GM23338 (cell line): Measurements from ENCODE around the gene ATP12A.

Experiments
- CREB1 ChIP-seq: fragments of 250-450 bp; sonication (Bioruptor Pico); IDR thresholded peaks from 2 replicates; pipeline ENCODE4 v1.5.0; 2020; ENCODE audit warnings: low read depth, mild to moderate bottlenecking, moderate library complexity
- CTCF ChIP-seq, 2 experiments: fragments of 200-600 bp in 1 of 2; sonication (generic) in 1 of 2; conservative IDR thresholded peaks; 2 replicates each; pipeline versions ENCODE4 v1.5.1 to v1.6.1; 2016 to 2017; ENCODE audit warnings: antibody characterized with exemption in 2 of 2, low read depth in 2 of 2, mild to moderate bottlenecking in 2 of 2, moderate library complexity in 1 of 2
- EZH2 ChIP-seq: fragments of 200-600 bp; sonication (generic); IDR thresholded peaks from one replicate; pipeline ENCODE4 v1.8.0; 2017; ENCODE audit warnings: antibody characterized with exemption, mild to moderate bottlenecking, low read depth; ENCODE audit not compliant: unreplicated experiment
- EZH2phosphoT487 ChIP-seq: fragments of 200-600 bp; sonication (generic); IDR thresholded peaks from one replicate; pipeline ENCODE4 v1.8.1; 2018; ENCODE audit warnings: antibody characterized with exemption; ENCODE audit not compliant: unreplicated experiment
- JUNB ChIP-seq: IDR thresholded peaks from one replicate; pipeline ENCODE4 v1.6.1; 2016; ENCODE audit warnings: antibody characterized with exemption; ENCODE audit not compliant: unreplicated experiment
- NANOG ChIP-seq: IDR thresholded peaks from 2 replicates; pipeline ENCODE4 v1.6.1; 2016; ENCODE audit warnings: antibody characterized with exemption, borderline replicate concordance
- POLR2AphosphoS5 ChIP-seq: IDR thresholded peaks from 2 replicates; pipeline ENCODE4 v1.6.1; 2016; ENCODE audit warnings: antibody characterized with exemption, low read depth
- STAT1 ChIP-seq: IDR thresholded peaks from one replicate; pipeline ENCODE4 v1.6.1; 2016; ENCODE audit warnings: antibody characterized with exemption; ENCODE audit not compliant: unreplicated experiment
- ZNF114 ChIP-seq: fragments of 250-450 bp; sonication (Bioruptor Pico); IDR thresholded peaks from 2 replicates; pipeline ENCODE4 v1.5.0; 2020; ENCODE audit warnings: mild to moderate bottlenecking, moderate library complexity
- ZNF331 ChIP-seq: fragments of 250-450 bp; sonication (Bioruptor Pico); IDR thresholded peaks from 2 replicates; pipeline ENCODE4 v1.5.0; 2020; ENCODE audit warnings: low read depth, mild to moderate bottlenecking, moderate library complexity
- TF ChIP-seq, protein P1 (sequence below): IDR thresholded peaks from one replicate; pipeline ENCODE4 v1.6.1; 2018; ENCODE audit warnings: antibody characterized with exemption; ENCODE audit not compliant: unreplicated experiment
- TF ChIP-seq, protein P2 (sequence below): IDR thresholded peaks from 2 replicates; pipeline ENCODE4 v1.6.1; 2016; ENCODE audit warnings: antibody characterized with exemption
- TF ChIP-seq, protein P3 (sequence below): fragments of 250-450 bp; sonication (Bioruptor Pico); IDR thresholded peaks from 2 replicates; pipeline ENCODE4 v1.5.0; 2020; ENCODE audit warnings: mild to moderate bottlenecking, moderate library complexity

GRCh38 chr13:24651718-24652345 lies 28.4 kb upstream of the ATP12A start:
- no peak for TF ChIP-seq CTCF (conservative IDR thresholded peaks at IDR 0.05; ENCODE audit: low read depth in 2 of 2)
- no peak for TF ChIP-seq POLR2AphosphoS5
- TF ChIP-seq EZH2, result no peak
- TF ChIP-seq, protein P1, sequence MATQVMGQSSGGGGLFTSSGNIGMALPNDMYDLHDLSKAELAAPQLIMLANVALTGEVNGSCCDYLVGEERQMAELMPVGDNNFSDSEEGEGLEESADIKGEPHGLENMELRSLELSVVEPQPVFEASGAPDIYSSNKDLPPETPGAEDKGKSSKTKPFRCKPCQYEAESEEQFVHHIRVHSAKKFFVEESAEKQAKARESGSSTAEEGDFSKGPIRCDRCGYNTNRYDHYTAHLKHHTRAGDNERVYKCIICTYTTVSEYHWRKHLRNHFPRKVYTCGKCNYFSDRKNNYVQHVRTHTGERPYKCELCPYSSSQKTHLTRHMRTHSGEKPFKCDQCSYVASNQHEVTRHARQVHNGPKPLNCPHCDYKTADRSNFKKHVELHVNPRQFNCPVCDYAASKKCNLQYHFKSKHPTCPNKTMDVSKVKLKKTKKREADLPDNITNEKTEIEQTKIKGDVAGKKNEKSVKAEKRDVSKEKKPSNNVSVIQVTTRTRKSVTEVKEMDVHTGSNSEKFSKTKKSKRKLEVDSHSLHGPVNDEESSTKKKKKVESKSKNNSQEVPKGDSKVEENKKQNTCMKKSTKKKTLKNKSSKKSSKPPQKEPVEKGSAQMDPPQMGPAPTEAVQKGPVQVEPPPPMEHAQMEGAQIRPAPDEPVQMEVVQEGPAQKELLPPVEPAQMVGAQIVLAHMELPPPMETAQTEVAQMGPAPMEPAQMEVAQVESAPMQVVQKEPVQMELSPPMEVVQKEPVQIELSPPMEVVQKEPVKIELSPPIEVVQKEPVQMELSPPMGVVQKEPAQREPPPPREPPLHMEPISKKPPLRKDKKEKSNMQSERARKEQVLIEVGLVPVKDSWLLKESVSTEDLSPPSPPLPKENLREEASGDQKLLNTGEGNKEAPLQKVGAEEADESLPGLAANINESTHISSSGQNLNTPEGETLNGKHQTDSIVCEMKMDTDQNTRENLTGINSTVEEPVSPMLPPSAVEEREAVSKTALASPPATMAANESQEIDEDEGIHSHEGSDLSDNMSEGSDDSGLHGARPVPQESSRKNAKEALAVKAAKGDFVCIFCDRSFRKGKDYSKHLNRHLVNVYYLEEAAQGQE, result no peak
- no peak for TF ChIP-seq JUNB
- no peak for TF ChIP-seq EZH2phosphoT487
- TF ChIP-seq NANOG, result no peak
- no peak for TF ChIP-seq CREB1 (CRISPR knock-in tag)
- TF ChIP-seq, protein P2, sequence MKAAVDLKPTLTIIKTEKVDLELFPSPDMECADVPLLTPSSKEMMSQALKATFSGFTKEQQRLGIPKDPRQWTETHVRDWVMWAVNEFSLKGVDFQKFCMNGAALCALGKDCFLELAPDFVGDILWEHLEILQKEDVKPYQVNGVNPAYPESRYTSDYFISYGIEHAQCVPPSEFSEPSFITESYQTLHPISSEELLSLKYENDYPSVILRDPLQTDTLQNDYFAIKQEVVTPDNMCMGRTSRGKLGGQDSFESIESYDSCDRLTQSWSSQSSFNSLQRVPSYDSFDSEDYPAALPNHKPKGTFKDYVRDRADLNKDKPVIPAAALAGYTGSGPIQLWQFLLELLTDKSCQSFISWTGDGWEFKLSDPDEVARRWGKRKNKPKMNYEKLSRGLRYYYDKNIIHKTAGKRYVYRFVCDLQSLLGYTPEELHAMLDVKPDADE, result no peak
- TF ChIP-seq, protein P3, sequence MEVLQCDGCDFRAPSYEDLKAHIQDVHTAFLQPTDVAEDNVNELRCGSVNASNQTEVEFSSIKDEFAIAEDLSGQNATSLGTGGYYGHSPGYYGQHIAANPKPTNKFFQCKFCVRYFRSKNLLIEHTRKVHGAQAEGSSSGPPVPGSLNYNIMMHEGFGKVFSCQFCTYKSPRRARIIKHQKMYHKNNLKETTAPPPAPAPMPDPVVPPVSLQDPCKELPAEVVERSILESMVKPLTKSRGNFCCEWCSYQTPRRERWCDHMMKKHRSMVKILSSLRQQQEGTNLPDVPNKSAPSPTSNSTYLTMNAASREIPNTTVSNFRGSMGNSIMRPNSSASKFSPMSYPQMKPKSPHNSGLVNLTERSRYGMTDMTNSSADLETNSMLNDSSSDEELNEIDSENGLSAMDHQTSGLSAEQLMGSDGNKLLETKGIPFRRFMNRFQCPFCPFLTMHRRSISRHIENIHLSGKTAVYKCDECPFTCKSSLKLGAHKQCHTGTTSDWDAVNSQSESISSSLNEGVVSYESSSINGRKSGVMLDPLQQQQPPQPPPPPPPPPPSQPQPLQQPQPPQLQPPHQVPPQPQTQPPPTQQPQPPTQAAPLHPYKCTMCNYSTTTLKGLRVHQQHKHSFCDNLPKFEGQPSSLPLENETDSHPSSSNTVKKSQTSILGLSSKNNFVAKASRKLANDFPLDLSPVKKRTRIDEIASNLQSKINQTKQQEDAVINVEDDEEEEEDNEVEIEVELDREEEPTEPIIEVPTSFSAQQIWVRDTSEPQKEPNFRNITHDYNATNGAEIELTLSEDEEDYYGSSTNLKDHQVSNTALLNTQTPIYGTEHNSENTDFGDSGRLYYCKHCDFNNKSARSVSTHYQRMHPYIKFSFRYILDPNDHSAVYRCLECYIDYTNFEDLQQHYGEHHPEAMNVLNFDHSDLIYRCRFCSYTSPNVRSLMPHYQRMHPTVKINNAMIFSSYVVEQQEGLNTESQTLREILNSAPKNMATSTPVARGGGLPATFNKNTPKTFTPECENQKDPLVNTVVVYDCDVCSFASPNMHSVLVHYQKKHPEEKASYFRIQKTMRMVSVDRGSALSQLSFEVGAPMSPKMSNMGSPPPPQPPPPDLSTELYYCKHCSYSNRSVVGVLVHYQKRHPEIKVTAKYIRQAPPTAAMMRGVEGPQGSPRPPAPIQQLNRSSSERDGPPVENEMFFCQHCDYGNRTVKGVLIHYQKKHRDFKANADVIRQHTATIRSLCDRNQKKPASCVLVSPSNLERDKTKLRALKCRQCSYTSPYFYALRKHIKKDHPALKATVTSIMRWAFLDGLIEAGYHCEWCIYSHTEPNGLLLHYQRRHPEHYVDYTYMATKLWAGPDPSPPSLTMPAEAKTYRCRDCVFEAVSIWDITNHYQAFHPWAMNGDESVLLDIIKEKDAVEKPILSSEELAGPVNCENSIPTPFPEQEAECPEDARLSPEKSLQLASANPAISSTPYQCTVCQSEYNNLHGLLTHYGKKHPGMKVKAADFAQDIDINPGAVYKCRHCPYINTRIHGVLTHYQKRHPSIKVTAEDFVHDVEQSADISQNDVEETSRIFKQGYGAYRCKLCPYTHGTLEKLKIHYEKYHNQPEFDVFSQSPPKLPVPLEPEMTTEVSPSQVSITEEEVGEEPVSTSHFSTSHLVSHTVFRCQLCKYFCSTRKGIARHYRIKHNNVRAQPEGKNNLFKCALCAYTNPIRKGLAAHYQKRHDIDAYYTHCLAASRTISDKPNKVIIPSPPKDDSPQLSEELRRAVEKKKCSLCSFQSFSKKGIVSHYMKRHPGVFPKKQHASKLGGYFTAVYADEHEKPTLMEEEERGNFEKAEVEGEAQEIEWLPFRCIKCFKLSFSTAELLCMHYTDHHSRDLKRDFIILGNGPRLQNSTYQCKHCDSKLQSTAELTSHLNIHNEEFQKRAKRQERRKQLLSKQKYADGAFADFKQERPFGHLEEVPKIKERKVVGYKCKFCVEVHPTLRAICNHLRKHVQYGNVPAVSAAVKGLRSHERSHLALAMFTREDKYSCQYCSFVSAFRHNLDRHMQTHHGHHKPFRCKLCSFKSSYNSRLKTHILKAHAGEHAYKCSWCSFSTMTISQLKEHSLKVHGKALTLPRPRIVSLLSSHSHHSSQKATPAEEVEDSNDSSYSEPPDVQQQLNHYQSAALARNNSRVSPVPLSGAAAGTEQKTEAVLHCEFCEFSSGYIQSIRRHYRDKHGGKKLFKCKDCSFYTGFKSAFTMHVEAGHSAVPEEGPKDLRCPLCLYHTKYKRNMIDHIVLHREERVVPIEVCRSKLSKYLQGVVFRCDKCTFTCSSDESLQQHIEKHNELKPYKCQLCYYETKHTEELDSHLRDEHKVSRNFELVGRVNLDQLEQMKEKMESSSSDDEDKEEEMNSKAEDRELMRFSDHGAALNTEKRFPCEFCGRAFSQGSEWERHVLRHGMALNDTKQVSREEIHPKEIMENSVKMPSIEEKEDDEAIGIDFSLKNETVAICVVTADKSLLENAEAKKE (CRISPR knock-in tag), result no peak
- no peak for TF ChIP-seq ZNF331 (CRISPR knock-in tag)
- TF ChIP-seq STAT1, result no peak
- no peak for TF ChIP-seq ZNF114 (CRISPR knock-in tag)
